Common myeloid progenitor, CD34-positive (primary cell): ENCODE results near the gene TEX13C.
"Not testable (repeated sequence)": the region's sequence is repeated elsewhere in the genome, so short reads cannot be mapped to it uniquely, and the experiment has no call there.

Source experiments
- CTCF ChIA-PET: fragments of 350-600 bp; sonication (Branson Sonifier 250); formaldehyde crosslinking; loops from one replicate; lab custom pipeline; 2021; ENCODE audit warnings: antibody characterized with exemption; lab: Charles Lee
- POLR2A ChIA-PET: fragments of 350-600 bp; sonication (Branson Sonifier 250); formaldehyde crosslinking; loops from one replicate; lab custom pipeline; 2021; ENCODE audit warnings: antibody characterized with exemption; lab: Charles Lee
- DNase-seq, 3 donors: peaks; one replicate each; pipeline versions ENCODE4 v3.0.0 to v3.0.0-alpha.2; 2013
- H3K27ac ChIP-seq, 2 experiments: 1 replicate in 1 of 2; 2 replicates in 1 of 2; pipeline ENCODE4 v1.7.0; 2013; ENCODE audit warnings: inconsistent platforms in 2 of 2, low read length in 2 of 2, mild to moderate bottlenecking in 2 of 2, low read depth in 1 of 2, moderate library complexity in 1 of 2; ENCODE audit not compliant: severe bottlenecking in 2 of 2, insufficient read depth in 1 of 2, poor library complexity in 1 of 2
- H3K27me3 ChIP-seq, 5 experiments: replicated peaks in 2 of 5; 1 replicate in 3 of 5; 2 replicates in 2 of 5; pipeline versions ENCODE4 v1.6.1 to v1.7.0; 2013; ENCODE audit warnings: low read length in 4 of 5, mild to moderate bottlenecking in 2 of 5, moderate library complexity in 2 of 5, inconsistent platforms in 1 of 5; ENCODE audit not compliant: insufficient read depth in 5 of 5, control insufficient read depth in 4 of 5
- H3K36me3 ChIP-seq, 4 experiments: 1 replicate in 2 of 4; 2 replicates in 2 of 4; pipeline versions ENCODE4 v1.6.1 to v1.7.0; 2013; ENCODE audit warnings: low read length in 3 of 4, control low read depth in 1 of 4, mild to moderate bottlenecking in 1 of 4; ENCODE audit not compliant: control insufficient read depth in 4 of 4, insufficient read depth in 4 of 4
- H3K4me1 ChIP-seq, 4 experiments: 1 replicate in 3 of 4; 2 replicates in 1 of 4; pipeline versions ENCODE4 v1.6.1 to v1.7.1; 2013; ENCODE audit warnings: low read length in 3 of 4, mild to moderate bottlenecking in 3 of 4, control low read depth in 1 of 4, inconsistent platforms in 1 of 4, moderate library complexity in 1 of 4; ENCODE audit not compliant: control insufficient read depth in 4 of 4, insufficient read depth in 4 of 4; ENCODE audit errors: control extremely low read depth in 1 of 4
- H3K4me3 ChIP-seq, 7 experiments: 1 replicate in 4 of 7; 2 replicates in 3 of 7; pipeline versions ENCODE4 v1.5.1 to v1.7.0; 2013; ENCODE audit warnings: mild to moderate bottlenecking in 7 of 7, low read length in 6 of 7, moderate library complexity in 6 of 7, inconsistent platforms in 2 of 7, low read depth in 2 of 7, control low read depth in 1 of 7; ENCODE audit not compliant: insufficient read depth in 4 of 7, control insufficient read depth in 1 of 7; ENCODE audit errors: extremely low read depth in 1 of 7
- H3K9me3 ChIP-seq, 5 experiments: 1 replicate in 4 of 5; 2 replicates in 1 of 5; pipeline versions ENCODE4 v1.6.1 to v1.7.1; 2013; ENCODE audit warnings: low read length in 4 of 5, mild to moderate bottlenecking in 2 of 5, inconsistent platforms in 1 of 5, low read depth in 1 of 5, moderate library complexity in 1 of 5; ENCODE audit not compliant: control insufficient read depth in 4 of 5, insufficient read depth in 2 of 5; ENCODE audit errors: control extremely low read depth in 1 of 5
- WGBS: methylation state at CpG from one replicate; pipeline ENCODE4 v1.1.5; 2013; ENCODE audit not compliant: insufficient coverage; 5-methylcytosine and 5-hydroxymethylcytosine counted together

The TEX13C gene

GRCh38 chrX:125295337-125295736, 24.3 kb upstream of the TEX13C start:
- 100% methylated on average over 1 of the region's 2 CpGs for WGBS
- no peaks in the 10 kb centered on the region for H3K4me1 ChIP-seq
- H3K27me3 ChIP-seq: no peaks in the 10 kb centered on the region
- no peaks in the 10 kb centered on the region for H3K9me3 ChIP-seq
- H3K27ac ChIP-seq: no peak overlapping the region
- H3K36me3 ChIP-seq: no peaks in the 10 kb centered on the region
- POLR2A ChIA-PET: no interaction called here
- H3K4me3 ChIP-seq: no peak overlapping the region
- CTCF ChIA-PET: no interaction called here
- DNase-seq: no peak

GRCh38 chrX:125298871-125299270, 20.8 kb upstream of the TEX13C start:
- ChIA-PET CTCF (no interaction called here), POLR2A (no interaction called here)
- H3K4me1 ChIP-seq: no peaks in the 10 kb centered on the region
- no peak overlapping the region for H3K4me3 ChIP-seq
- WGBS: no CpG with 5 or more reads among the region's 2 CpGs
- H3K27me3 ChIP-seq: no peaks in the 10 kb centered on the region
- H3K27ac ChIP-seq: no peak overlapping the region
- no peaks in the 10 kb centered on the region for H3K36me3 ChIP-seq
- no peak for DNase-seq
- H3K9me3 ChIP-seq: no peaks in the 10 kb centered on the region

DNA sequence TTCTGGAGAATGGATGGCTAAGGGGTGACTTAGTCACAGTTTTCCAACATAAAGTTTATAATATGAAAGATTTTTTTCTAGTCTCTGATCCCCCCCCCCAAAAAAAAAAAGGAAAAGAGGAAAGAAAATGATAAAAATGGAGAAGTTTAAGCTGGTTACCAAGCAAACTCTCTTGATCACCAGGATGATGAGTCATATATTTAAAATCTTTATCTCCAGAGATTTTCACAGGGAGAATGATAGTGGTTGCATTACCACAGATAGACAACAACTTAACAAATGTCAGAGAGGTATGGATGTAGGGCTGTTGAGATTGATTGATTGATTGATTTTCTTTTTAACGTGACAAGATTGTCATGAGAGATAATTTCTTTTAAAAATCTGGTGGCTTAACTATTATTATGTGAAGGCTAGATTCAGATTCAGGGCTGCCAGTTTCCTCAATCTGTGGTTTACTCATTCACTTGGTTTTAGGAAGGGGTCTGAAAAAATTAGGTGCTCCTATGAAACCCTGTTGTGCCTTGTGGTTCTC, 13.3 kb upstream of the TEX13C start:
- H3K9me3 ChIP-seq: no peaks in the 10 kb centered on the region

DNA sequence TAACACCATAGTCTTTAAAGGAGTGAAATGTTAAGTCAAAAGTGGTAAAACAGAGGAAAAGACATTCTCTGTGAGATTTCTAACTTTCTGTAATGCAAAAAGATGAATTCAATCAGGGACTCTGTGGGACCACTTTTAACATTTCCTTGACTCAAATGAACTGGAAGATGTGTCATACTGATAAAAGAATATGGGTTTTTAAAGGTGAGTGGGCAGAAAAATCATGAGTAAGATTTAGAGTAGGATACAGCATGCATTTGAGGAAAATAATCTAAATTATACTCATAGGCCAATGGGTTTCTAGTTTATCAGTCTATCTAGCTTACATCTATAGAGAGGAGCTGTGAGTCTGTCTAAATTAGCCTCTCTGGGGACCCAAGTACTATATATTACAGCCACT, 11.0 kb upstream of the TEX13C start:
- H3K27ac ChIP-seq: no peak overlapping the region
- ChIA-PET POLR2A (no interaction called here), CTCF (no interaction called here)
- peaks cover 0 to 2% (median 0%) of the 10 kb centered on the region in 5 experiments for H3K9me3 ChIP-seq
- DNase-seq: no peak
- no peaks in the 10 kb centered on the region for H3K4me1 ChIP-seq
- H3K4me3 ChIP-seq: no peak overlapping the region
- no peaks in the 10 kb centered on the region for H3K36me3 ChIP-seq
- no peaks in the 10 kb centered on the region for H3K27me3 ChIP-seq

More for the DNA sequence above, 13.3 kb upstream of the TEX13C start:
- WGBS: 80% methylated on average over 1 of the region's 1 CpG
- POLR2A ChIA-PET: no interaction called here
- H3K27me3 ChIP-seq: no peaks in the 10 kb centered on the region
- CTCF ChIA-PET: no interaction called here
- H3K4me3 ChIP-seq: no peak overlapping the region
- H3K27ac ChIP-seq: no peak overlapping the region
- H3K4me1 ChIP-seq: no peaks in the 10 kb centered on the region
- DNase-seq: no peak
- no peaks in the 10 kb centered on the region for H3K36me3 ChIP-seq

- CTCF ChIA-PET: not testable (repeated sequence)
- 97% methylated on average over 11 of the region's 17 CpGs for WGBS
These were observed 505 bp upstream of the TEX13C start for GRCh38 chrX:125319166-125319565.

DNA sequence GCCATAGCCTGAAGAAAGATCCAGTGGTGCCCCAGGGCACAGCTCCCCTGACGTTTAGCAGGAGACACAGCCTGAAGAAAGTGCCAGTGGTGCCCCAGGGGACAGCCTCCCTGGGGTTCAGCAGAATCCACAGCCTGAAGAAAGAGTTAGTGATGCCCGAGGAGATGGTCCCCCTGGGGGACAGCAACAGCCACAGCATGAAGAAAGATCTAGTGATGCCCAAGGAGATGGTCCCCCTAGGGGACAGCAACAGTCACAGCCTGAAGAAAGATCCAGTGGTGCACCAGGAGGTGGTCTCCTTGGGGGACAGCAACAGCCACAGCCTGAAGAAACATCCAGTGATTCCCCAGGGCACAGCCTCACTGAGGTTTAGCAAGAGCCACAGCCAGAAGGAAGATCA, 2.8 kb downstream of the TEX13C start:
- H3K4me3 ChIP-seq: no peak overlapping the region
- H3K27ac ChIP-seq: no peak overlapping the region
- CTCF ChIA-PET: no interaction called here
- H3K27me3 ChIP-seq: no peaks in the 10 kb centered on the region
- 67% methylated on average over 2 of the region's 2 CpGs for WGBS
- peaks cover 0 to 3% (median 0%) of the 10 kb centered on the region in 5 experiments for H3K9me3 ChIP-seq
- DNase-seq: no peak
- no peaks in the 10 kb centered on the region for H3K36me3 ChIP-seq
- POLR2A ChIA-PET: no interaction called here
- H3K4me1 ChIP-seq: no peaks in the 10 kb centered on the region

More at GRCh38 chrX:125319166-125319565, 505 bp upstream of the TEX13C start:
- H3K4me1 ChIP-seq, H3K27ac ChIP-seq, DNase-seq, H3K9me3 ChIP-seq, POLR2A ChIA-PET, H3K27me3 ChIP-seq, H3K4me3 ChIP-seq, H3K36me3 ChIP-seq: not testable (repeated sequence)

- Histone ChIP-seq H3K27ac (no peak overlapping the region), H3K36me3 (no peaks in the 10 kb centered on the region), H3K4me1 (no peaks in the 10 kb centered on the region), H3K9me3 (no peaks in the 10 kb centered on the region), H3K27me3 (no peaks in the 10 kb centered on the region), H3K4me3 (no peak overlapping the region)
- CTCF ChIA-PET: interaction anchor here (0.6 kb wide), 1 partner anchor 919 kb away, joined by 3 read pairs; no protein-coding TSS in a partner anchor
- POLR2A ChIA-PET: interaction anchor here (0.6 kb wide), 1 partner anchor 9 kb away, joined by 3 read pairs; no protein-coding TSS in a partner anchor
- WGBS: 87% methylated on average over 3 of the region's 3 CpGs
- DNase-seq: no peak
These were observed 6.9 kb downstream of the TEX13C start for GRCh38 chrX:125326599-125326998.
